Skeletal muscle cell (primary cell): ENCODE measurements around the gene SMURF2.
"Not testable (repeated sequence)": the region's sequence is repeated elsewhere in the genome, so short reads cannot be mapped to it uniquely, and the experiment has no call there.

Experiments used
- DNase-seq: peaks from one replicate; pipeline ENCODE4 v3.0.0-alpha.2; 2010; ENCODE audit warnings: low read depth
- H3K4me3 ChIP-seq: 2 replicates; pipeline ENCODE4 v1.5.1; 2011; ENCODE audit warnings: low read depth, mild to moderate bottlenecking, control low read depth, low read length, moderate library complexity

The SMURF2 gene

DNA sequence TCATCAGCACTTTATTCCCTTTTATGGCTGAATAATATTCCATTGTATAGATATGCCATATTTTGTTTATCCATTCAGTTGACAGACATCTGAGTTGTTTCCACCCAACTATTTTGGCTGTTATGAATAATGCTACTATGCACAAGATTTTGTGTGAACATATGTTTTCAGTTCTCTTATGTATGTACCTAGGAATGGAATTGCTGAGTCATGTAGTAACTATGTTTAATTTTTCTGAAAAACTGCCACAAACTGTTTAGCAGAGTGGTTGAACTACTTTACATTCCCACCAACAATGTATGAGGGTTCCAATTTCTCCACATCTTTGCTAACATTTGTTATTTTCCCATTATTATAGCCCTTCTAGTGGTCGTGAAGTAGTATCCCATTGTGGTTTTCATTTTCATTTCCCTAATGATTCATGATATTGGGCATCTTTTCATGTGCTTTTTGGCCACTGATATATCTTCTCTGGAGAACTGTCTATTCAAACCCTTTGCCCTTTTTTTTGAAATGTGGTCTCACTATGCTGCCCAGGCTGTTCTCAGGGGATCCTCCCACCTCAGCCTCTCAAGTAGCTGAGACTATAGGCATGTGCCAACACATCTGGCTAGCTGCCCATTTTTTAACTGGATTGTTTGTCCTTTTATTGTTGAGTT is 26.3 kb downstream of the SMURF2 start:
- H3K4me3 ChIP-seq = no peak overlapping the region
- peak; percentile 61 for DNase-seq

DNA sequence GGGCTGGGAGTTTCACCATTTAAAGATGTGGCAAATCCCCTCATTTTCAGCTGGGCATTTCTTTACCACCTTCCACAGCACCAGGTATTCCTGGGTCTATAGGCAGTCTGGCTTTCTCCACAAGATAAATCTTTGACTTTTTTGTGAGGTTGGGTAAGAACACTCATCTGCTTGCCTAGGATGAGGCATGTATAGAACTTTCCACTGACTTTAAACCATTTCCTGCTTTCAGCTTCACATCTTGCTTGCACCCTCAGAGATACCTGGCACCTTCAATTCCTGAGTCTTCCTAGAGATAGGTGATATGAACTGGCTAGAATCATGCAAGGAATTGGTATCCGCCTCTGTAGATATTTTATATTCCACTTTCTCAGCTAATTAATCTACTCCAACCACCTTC is 27.9 kb downstream of the SMURF2 start:
- no peak overlapping the region for H3K4me3 ChIP-seq
- DNase-seq = no peak

DNA sequence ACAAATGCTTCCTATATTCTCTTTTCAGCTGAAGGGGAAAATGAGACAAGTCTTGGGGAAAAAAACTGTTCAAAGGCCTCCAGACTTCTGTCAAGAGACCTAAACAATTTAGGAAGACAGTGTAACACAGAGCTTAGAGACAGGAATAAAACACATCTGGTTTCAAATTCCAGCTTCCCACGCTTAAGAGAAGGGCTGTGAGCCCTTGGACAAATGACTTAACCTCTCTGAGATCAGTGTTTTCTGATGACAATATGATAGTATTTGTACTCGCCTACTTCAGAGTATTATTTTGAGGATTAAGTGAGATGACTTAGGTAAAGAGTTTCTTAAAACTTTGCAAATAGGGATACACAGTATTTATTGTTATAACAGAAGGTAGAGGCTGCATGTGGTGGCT is 29.5 kb downstream of the SMURF2 start:
- DNase-seq = no peak
- no peak overlapping the region for H3K4me3 ChIP-seq

DNA sequence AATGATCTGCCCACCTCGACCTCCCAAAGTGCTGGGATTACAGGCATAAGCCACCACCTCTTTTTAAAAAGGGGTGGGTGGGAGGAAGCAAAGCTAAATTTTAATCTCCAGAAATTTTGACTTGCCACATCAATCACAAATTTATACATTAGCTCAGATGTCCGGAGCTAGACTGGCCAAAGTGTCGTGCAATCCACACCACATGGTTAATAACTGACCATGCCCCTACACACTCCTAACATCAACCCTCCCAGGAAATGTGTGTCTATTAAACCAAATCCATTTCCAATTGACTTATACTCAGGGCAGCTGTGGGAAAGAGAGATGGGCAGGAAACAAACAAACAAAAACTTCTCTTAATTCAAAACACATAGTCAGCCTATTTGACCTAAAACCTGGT is 29.9 kb downstream of the SMURF2 start:
- DNase-seq = no peak
- no peak overlapping the region for H3K4me3 ChIP-seq

DNA sequence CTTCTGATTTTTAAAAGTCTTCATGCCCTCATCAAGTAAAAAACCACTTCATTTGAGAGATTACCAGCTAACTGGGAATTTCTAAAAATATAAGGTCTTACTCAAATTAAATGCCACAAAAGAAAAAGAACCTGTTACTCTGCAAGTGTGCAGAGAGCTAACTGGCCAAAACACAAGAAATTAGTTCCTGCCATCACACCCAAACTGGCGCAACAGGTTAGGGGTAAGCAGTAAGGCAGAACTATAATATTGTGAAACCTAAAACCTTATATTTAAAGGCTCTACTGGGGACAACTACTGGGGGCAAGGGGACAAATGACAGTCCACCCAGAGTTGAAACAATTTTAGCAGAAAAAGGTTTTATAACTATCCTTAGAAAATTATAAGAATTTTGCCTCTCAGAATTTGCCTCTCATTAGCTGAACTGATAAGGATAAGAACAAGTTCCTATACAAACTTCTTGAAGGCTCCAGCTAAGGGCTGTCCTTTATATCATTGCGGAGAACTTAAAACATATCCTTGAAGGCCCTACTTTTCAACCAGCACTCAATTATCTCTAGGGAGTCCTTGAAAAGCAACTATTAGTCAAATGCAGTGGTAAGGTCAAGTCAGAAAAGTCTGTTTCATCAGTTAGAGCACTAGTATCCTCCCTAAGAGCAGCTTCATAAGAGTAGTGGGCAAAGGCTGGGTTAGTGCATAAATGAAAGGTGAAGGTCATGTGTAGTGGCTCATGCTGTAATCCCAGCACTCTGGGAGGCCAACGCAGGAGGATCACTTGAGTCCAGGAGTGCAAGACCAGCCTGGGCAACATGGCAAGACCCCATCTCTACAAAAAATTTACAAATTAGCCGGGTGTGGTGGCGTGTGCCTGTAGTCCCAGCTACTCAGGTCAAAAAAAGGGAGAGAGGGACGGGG is 31.5 kb downstream of the SMURF2 start:
- no peak overlapping the region for H3K4me3 ChIP-seq
- DNase-seq = no peak

DNA sequence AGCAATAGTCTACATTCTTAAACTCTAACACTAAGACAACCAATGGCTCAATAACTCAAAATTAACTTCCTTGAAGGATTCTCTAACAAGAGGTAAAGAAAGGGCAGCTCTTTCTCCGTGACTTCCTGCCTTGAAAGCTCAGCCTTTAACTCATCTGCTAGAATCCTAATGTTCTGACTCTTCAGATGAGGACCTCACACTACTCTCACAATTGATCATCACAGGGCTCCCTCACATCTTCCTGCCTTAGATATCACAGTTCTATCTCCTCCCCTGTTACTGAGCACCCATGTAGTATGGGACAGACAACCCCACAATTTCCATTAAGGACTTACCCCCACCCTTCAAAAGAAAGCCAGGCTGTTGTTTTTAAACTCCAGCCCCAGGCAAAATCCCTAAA is 33.5 kb downstream of the SMURF2 start:
- DNase-seq = no peak

DNA sequence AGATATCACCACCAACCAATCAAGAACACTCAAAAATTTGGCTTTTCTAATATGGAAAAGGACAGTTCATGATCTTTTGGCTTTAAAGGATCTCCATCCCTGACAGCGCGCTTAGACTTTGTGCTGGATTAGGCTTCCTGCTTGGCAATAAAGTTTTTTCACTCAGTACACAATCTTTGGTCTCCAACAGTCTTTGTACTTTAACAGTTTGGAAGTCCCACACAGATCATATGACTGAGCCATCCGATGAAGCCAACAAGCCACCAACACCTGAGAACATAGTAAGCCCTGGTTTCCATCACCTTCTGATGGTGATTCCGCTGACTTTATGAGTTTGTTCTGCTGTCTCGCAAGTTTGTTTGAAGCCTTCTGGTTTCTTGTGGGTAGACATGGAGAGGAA is 34.3 kb downstream of the SMURF2 start:
- no peak for DNase-seq
- no peak overlapping the region for H3K4me3 ChIP-seq

More for the DNA sequence above, 33.5 kb downstream of the SMURF2 start:
- no peak overlapping the region for H3K4me3 ChIP-seq

DNA sequence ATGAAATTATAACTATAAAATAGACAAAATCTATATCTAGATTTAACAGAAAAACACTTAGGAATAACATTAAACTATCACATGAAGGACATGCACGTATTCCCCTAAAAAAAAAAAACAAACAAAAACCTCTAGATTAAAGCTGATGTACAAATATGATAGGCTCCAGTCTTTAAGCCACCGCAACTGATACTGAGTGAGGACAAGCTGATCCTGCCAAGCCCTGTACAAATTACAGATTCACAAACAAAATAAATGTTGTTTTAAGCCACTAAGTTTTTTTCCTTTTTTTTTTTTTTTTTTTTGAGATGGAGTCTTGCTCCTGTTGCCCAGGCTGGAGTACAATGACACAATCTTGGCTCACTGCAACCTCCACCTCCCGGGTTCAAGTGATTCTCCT is 35.3 kb downstream of the SMURF2 start:
- no peak overlapping the region for H3K4me3 ChIP-seq
- DNase-seq = no peak

DNA sequence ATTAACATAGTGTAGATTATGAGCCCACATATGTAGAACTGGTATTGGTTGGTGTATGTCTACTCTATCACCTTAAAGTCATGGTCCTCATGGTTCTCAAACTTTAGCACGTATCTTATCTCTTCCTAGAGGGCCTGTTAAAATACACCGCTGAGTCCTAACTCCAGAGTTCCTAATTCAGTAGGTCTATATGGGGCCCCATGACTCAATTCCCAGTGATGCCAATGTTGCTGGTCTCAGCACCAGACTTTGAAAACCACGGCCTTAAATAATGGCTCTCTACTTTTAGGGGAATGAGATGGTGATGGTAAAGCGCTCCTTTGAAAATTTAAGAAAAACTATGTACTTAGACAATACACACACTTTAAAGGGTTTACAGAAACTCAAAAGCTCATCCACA is 36.6 kb downstream of the SMURF2 start:
- no peak for DNase-seq
- no peak overlapping the region for H3K4me3 ChIP-seq

DNA sequence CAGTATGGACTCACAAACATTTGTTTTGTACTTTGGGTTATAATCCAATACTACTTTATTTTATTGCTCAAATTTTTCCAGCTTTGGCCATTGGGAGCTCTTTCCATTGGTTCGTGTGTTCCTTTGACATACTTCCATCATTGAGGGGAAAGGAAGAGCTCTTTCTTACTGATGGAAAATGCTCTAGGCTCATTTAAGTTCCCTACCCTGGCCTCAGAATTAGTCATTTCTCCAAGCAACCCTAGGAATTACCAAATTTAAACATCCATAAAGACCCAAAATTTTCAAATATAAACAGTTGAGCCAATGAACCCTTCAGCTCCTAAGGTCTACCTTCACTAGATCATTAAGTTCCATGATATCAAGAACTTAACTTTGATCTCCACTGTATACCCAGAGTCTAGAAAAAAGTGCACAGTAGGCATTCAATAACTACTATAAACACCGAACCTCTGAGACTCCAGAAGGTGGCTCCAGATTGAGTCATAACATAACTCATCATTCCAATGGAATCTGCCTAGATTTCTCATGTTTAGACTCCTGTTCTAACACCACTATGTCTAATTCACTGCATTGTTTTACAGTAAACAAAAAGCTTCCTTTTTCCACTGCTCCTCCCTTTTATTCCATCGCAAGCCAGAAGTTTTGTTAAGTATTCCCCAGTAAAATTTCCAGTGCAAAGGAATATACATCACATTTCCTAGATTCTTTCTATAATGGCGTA is 39.0 kb downstream of the SMURF2 start:
- peak; percentile 49 for DNase-seq
- no peak overlapping the region for H3K4me3 ChIP-seq

DNA sequence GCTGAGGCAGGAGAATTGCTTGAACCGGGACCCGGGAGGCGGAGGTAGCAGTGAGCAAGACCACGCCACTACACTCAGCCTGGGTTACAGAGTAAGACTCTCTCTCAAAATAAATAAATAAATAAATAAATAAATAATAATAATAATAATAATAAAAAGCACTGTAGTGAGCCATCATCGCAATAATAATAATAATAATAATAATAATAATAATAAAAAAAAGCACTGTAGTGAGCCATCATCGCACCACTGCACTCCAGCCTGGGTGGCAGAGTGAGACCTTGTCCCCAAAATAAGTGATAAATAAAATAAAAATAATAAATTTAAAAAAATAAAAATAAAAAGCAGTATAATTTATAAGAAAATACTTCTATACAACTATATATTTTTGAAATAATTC is 40.3 kb downstream of the SMURF2 start:
- DNase-seq = no peak
- H3K4me3 ChIP-seq = no peak overlapping the region

DNA sequence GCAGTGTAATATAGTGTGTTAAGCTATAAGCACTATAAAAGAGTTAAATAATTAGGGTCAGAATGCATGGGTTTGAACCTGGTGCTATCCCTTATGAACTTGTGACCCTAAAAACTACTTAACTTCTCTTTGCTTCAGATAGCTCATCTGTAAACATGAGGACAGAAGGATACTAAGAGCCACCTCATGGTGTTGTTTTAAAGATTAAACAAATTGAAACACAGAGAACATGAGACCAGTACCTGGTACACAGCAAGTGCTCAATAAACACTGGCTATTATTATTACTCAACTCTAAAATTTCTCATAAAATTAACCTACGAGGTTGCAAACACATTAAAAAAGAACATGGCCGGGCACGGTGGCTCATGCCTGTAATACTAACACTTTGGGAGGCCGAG is 43.3 kb downstream of the SMURF2 start:
- DNase-seq = no peak

DNA sequence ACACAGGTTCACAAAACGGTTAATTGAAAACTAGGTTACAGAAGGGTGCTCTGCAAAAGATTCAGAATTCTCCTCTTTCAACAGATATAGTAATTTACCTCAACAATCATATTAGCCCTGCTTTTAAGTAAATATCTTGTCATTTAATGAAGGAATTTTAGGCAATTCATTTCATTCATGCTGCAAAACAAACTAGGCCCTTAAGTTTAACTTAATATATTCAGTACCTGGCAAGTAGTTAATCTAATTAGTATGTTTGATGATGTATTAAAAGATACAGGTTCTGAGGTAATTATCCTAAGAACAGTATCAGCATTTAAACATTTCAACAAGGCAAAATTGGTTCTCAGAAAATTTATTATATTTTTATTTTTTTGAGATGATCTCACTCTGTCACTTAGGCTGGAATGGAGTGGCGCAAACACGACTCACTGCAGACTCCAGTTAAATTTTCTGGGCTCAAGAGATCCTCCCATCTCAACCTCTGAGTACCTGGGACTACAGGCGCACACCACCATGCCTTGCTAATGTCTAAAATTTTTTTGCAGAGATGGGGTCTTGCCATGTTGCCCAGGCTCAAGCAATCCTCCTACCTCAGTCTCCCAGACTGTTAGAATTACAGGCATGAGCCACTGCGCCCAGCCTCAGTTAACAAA is 44.9 kb downstream of the SMURF2 start:
- DNase-seq = no peak
- H3K4me3 ChIP-seq = no peak overlapping the region

More for the DNA sequence above, 43.3 kb downstream of the SMURF2 start:
- H3K4me3 ChIP-seq = no peak overlapping the region

DNA sequence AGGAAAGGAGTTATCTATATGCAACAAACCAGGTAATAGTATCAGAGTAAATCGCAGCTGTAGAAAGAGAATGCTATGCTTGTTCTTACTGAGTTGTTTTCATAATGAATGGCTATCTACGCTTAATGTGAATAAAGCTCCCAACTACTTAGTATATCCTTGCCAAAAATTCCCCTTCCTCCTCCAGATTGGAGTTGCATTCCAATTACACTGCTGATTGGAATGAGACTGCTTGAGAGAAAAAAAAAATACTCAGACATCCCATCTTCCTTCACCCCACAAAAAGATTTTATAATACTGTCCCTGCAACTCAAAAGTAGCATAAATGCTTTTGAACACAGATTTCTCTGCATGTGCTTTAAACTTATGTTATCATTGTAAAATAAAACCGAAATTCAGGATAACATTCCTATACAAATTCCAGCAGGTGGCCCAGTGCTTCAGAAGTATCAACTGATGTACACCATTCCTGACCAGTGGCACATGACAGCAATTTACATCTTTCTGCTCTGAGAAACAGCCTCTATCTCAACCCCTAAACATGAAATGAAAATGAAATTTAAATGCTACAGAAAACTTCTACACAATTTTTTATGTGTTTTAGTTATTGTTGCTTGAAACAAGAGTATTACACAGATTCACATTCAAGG is 47.0 kb downstream of the SMURF2 start:
- no peak overlapping the region for H3K4me3 ChIP-seq
- no peak for DNase-seq

DNA sequence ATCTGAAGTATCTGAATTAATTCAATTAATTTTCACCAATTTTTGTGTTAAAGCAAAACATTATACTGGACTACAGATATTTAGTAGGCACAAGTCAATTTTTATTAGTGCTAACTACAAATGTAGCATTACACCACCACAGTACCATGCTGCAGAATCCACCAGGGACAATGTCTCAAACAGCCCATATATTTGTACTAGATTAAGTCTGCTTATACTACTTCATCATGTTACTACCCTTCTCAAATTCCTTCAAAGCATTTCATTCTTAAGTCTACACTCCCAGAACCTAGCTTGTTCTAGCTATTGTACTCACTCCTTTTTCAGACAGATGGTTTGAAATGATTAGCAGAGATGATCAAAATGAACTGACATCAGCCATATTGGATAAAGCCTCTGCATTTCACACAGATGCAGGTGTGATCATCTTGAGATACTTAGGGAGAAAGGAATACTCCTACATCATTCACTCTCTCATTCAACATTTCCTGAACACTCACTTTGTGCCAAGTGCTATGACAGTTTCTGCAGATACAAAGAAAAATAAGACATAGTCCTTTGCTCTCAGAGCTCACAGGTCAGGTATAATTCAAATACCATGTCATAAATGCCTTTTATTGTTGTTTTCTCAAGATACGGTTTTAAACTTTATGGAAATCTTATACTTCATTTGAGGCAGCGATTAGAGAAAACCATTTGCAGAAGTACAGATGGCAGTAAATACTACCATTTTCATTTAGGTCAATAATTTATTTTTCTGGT is 47.7 kb downstream of the SMURF2 start:
- no peak overlapping the region for H3K4me3 ChIP-seq
- DNase-seq = no peak

DNA sequence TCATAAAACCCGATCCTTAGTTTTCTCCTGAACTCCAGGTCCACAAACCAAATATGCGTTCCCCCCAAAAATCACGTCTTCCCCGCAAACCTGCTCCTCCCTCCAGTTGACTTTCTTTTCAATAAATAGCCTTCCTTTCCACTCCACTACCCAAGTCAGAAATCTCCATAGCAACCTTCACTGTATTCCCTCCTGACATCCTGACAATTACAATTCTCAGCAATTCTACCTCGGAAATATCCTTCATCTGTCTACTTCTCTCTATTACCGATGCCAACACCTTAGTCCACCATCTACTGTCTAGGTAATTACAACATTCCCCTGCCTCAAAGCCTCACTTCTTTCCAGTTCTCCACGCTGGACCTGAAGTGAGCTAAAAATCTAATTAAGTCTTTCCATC is 50.7 kb downstream of the SMURF2 start:
- H3K4me3 ChIP-seq = no peak overlapping the region
- DNase-seq = no peak

DNA sequence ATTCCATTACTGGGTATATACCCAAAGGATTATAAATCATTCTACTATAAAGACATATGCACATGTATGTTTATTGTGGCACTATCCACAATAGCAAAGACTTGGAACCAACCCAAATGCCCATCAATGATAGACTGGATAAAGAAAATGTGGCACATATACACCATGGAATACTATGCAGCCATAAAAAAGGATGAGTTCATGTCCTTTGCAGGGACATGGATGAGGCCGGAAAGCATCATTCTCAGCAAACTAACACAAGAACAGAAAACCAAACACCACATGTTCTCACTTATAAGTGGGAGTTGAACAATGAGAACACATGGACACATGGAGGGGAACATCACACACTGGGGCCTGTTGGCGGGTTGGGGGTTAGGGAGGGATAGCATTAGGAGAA is 51.9 kb downstream of the SMURF2 start:
- not testable (repeated sequence) for H3K4me3 ChIP-seq, DNase-seq

DNA sequence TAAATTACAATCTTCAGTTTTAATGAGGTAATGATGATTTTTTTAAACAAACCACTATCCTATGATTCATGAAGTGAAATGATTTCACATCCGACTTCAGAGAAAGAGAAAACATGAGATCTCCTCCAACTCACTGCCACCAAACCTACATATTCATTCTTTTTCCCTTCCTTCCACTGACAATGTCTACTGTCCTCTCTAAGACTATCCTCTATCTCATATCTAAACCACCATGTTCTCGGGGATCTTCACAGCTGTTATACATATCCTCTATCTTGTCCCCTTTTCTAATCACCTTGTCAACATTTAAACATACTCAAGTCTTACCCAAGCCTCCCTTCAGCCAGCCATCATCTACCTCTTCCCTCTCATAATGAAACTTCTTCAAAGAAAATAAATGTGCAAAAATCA is 53.5 kb downstream of the SMURF2 start:
- H3K4me3 ChIP-seq = no peak overlapping the region
- no peak for DNase-seq
